Psoas muscle (tissue), 8 donors: ENCODE results near the gene ANKRD53. TPM values are rescaled to one million over a fixed set of nuclear protein-coding genes. Genes with fewer than 3 reads are reported as not detected.

Experiments
- ATAC-seq, 4 donors: fragments of 200-7000 bp; cut with Tn5 transposase; one replicate each; pipeline ENCODE4 v1.9.1; 2020; ENCODE audit warnings: moderate library complexity in 3 of 4, mild to moderate bottlenecking in 2 of 4
- DNase-seq, 2 donors: peaks; one replicate each; pipeline ENCODE4 v3.0.0-alpha.2; 2020
- H3K27ac ChIP-seq: fragments of 200-600 bp; one replicate; pipeline ENCODE4 v1.8.0; 2022
- H3K27me3 ChIP-seq, 3 donors: fragments of 200-600 bp in 1 of 3; one replicate each; pipeline versions ENCODE4 v1.6.1 to v1.8.0; 2013 to 2022; ENCODE audit warnings: low read length in 2 of 3, mild to moderate bottlenecking in 2 of 3, moderate library complexity in 1 of 3; ENCODE audit not compliant: insufficient read depth in 3 of 3
- H3K36me3 ChIP-seq, 2 donors: fragments of 200-600 bp in 1 of 2; one replicate each; pipeline versions ENCODE4 v1.6.1 to v1.8.0; 2013 to 2022; ENCODE audit warnings: low read depth in 1 of 2, mild to moderate bottlenecking in 1 of 2, moderate library complexity in 1 of 2; ENCODE audit not compliant: insufficient read depth in 1 of 2
- H3K4me1 ChIP-seq: fragments of 200-600 bp; one replicate; pipeline ENCODE4 v1.8.0; 2022
- H3K4me3 ChIP-seq: fragments of 200-600 bp; one replicate; pipeline ENCODE4 v1.8.0; 2022; ENCODE audit warnings: mild to moderate bottlenecking
- H3K9me3 ChIP-seq: fragments of 200-600 bp; one replicate; pipeline ENCODE4 v1.8.0; 2022
- WGBS, 3 donors: extraction: QIAGEN DNeasy Blood & Tissue Kit; methylation state at CpG; one replicate each; pipeline versions ENCODE4 v1.1.6 to v1.1.7; 2013; 5-methylcytosine and 5-hydroxymethylcytosine counted together
- intact Hi-C, 2 donors: fragments of 100-400 bp; cut with DNase I; formaldehyde crosslinking; loops; one replicate each; pipeline versions ENCODE4 v1.11.0 to v1.14.2; 2022
- polyA plus RNA-seq, 3 donors: library from polyadenylated mRNA; stranded (reverse); fragments of 200-250 nt; gene quantifications; one replicate each; pipeline ENCODE4 v1.2.3, GENCODE V29; 2013
- total RNA-seq, 4 donors: library from RNA; stranded (reverse); fragmentation: NEBNext Ultra II Directional in 2 of 4; extraction: Animal tissue kit (Norgen Biotek cat#: 25700) in 2 of 4; gene quantifications; one replicate each; pipeline versions ENCODE4 v1.2.1 to v1.2.4, GENCODE V29; 2021 to 2023
- TF ChIP-seq, protein P1 (sequence below): fragments of 200-600 bp; IDR thresholded peaks from one replicate; pipeline ENCODE4 v1.8.0; 2022; ENCODE audit warnings: antibody characterized with exemption
- donor health status: healthy with polysubstance abuse.
- donor health status: DM: no; HTN: no; CAD: no; lungs with moderate emphysema.
- donor health status: Bipolar disorder and iron deficiency.
- donor health status: healthy.
- donor health status: DM: yes; HTN: yes; CAD: no.
- donor health status: DM: no; HTN: no; CAD: no.
- donor health status: DM: no; HTN: no; CAD: no.
- donor health status: DM: yes; HTN: yes; CAD: no.

Gene ANKRD53
- total and polyA plus RNA-seq, 7 donors = 0.15 to 0.77 (median 0.40) TPM

DNA sequence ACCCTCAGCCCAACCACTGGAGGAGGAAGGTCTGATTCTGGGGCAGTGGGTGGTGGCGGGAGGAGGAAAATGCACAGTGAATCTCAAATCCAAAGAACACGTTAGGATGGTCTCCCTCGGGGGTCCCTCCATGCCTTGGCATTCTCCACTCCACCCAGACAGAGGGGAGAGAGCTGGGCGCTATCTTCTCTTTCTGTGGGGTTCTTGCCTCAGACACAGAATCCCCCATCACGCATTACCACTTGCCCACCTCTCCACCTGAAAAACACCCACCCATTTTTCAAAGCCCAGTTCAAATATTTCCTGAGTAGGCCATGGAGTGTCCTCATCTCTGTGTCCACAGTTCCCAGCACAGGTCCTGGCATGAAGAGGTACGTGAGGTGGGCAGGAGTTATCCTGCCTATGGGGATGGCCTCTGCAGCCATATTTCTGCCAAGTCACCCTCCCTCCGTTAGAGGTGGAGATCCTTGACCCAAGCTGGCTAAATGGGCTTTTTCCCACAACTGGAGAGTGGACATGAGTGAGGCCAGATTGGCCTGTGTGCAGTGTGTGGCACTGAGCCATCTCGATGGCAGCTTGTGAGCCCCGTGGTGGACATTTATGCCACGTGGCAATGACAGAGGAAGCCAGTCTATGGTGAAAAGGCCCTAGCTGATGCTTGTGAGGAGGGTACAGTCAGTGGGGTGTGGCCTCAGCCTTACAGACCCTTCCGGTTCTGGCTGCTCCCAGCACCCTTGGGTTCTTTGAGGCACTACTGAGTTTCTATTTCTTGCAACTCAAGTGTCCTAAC lies 25.7 kb downstream of the ANKRD53 start:
- Histone ChIP-seq H3K9me3 (no peaks in the 10 kb centered on the region), H3K4me1 (peaks cover 5% of the 10 kb centered on the region), H3K36me3 (no peaks in the 10 kb centered on the region), H3K27ac (no peak overlapping the region), H3K4me3 (no peak overlapping the region), H3K27me3 (no peaks in the 10 kb centered on the region)
- DNase-seq (no peak), ATAC-seq (no peak)
- 71 to 76% (median 75%) methylated on average over 11 of the region's 11 CpGs for WGBS, 3 donors
- TF ChIP-seq, protein P1, sequence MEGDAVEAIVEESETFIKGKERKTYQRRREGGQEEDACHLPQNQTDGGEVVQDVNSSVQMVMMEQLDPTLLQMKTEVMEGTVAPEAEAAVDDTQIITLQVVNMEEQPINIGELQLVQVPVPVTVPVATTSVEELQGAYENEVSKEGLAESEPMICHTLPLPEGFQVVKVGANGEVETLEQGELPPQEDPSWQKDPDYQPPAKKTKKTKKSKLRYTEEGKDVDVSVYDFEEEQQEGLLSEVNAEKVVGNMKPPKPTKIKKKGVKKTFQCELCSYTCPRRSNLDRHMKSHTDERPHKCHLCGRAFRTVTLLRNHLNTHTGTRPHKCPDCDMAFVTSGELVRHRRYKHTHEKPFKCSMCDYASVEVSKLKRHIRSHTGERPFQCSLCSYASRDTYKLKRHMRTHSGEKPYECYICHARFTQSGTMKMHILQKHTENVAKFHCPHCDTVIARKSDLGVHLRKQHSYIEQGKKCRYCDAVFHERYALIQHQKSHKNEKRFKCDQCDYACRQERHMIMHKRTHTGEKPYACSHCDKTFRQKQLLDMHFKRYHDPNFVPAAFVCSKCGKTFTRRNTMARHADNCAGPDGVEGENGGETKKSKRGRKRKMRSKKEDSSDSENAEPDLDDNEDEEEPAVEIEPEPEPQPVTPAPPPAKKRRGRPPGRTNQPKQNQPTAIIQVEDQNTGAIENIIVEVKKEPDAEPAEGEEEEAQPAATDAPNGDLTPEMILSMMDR = no peak
- intact Hi-C loops = no loop called here

DNA sequence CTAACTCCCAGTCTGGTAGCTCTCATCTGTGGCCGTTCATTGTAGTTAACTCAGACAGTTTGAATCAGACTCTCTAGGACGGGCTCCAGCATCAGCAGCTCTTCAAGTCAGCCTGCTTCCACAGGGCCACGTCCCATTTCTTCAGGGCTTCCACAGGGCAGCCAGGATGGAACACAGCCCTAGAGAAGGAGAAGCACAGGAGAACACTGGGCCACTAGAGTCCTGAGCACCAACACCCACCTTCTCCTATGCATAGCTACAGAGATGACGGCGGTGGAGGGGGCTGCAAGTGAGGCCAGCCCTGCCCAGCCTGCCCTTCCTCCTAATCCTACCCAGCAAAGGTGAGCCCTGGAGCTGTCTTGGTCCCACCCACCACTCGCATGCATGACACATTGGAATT lies 26.4 kb downstream of the ANKRD53 start:
- 82 to 86% (median 85%) methylated on average over 6 of the region's 6 CpGs for WGBS, 3 donors
- Histone ChIP-seq H3K27ac (no peak overlapping the region), H3K9me3 (no peaks in the 10 kb centered on the region), H3K4me1 (peaks cover 5% of the 10 kb centered on the region), H3K4me3 (no peak overlapping the region), H3K27me3 (no peaks in the 10 kb centered on the region), H3K36me3 (no peaks in the 10 kb centered on the region)
- TF ChIP-seq, protein P1 = no peak
- ATAC-seq = no peak
- intact Hi-C loops = no loop called here
- DNase-seq = no peak

DNA sequence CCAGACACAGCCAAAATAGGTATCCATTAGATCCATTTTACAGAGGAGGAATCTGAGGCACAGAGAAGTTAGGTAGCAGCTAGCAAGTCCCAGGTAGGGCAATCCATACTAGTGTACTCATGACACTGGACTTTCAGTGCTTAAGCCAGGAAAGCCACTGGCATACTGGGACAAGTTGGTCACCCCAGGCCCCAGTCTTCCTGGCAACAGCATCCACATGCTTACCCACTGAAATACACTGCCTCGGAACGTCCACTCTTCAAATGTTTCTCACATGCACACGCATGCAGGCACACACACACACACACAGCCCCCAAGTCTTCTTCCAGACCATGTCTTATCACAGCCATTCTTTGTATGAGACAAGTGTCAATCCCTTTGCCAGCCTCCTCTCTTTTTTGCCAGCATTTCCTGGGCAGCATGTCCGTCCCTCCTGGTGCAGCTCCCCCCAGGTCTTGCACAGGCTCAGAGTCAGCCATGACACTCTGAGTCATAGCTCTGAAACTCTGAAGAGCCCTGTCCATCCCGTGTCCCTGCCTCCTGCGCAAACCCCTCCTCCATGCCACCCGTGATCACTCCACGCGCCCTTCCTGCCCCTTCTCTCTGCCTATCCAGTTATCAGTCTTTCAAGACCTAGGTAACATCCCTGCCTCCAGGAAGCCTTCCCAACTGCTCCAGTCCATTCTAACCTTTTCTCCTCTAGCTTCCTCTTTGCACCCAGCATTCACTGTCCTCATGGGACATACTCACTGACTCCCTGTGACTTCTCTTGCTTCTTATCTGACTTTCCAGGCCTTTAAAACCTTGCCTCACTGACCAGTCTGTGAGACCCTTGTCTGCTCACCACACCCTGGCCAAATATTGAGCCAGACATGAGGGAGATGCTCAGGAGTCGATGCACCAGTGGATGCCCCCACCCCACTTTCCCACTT lies 27.1 kb downstream of the ANKRD53 start:
- TF ChIP-seq, protein P1 = no peak
- WGBS, 3 donors = 69 to 80% (median 77%) methylated on average over 10 of the region's 10 CpGs
- no peaks in the 10 kb centered on the region for H3K36me3 ChIP-seq
- H3K4me1 ChIP-seq = peaks cover 4% of the 10 kb centered on the region
- H3K9me3 ChIP-seq = no peaks in the 10 kb centered on the region
- intact Hi-C loops = no loop called here
- no peak overlapping the region for H3K4me3 ChIP-seq
- no peak overlapping the region for H3K27ac ChIP-seq
- DNase-seq = no peak
- H3K27me3 ChIP-seq = peaks cover 0 to 3% (median 0%) of the 10 kb centered on the region in 3 donors
- no peak for ATAC-seq

DNA sequence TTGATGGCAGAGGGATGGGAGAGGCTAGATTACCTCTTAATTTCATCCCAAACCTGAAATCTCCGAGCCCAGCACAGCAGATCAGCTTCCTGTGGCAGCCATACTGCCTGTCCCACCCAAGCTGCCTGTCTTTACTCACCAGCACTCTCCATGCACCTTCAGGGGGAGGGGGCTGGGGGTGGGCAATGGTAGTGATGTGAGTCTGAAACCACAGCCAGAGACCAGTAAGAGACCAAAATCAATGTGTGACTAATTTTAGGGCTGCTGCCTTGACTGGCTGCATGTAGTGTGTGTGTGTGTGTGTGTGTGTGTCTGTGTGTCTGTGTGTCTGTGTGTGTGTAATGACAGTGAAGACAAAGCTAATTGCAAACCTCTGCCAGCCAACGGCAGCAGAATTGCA lies 27.9 kb downstream of the ANKRD53 start:
- Histone ChIP-seq H3K4me3 (no peak overlapping the region), H3K9me3 (no peaks in the 10 kb centered on the region), H3K4me1 (no peaks in the 10 kb centered on the region), H3K27me3 (peaks cover 0 to 7% (median 0%) of the 10 kb centered on the region in 3 donors), H3K36me3 (no peaks in the 10 kb centered on the region), H3K27ac (no peak overlapping the region)
- ATAC-seq = no peak
- 43 to 46% (median 45%) methylated on average over 2 of the region's 2 CpGs for WGBS, 3 donors
- DNase-seq = no peak
- TF ChIP-seq, protein P1 = no peak
- intact Hi-C loops = no loop called here
